NK-92 (cell line): ENCODE results near the gene SERPINB4.

ENCODE experiments used
- DNase-seq: peaks from one replicate; lab custom pipeline; 2025; ENCODE audit not compliant: unreplicated experiment; lab: John Stamatoyannopoulos, UW

SERPINB4 gene

GRCh38 chr18:63637703-63638102 lies 6.4 kb downstream of the SERPINB4 start:
- no peak for DNase-seq

- no peak for DNase-seq
Measured at GRCh38 chr18:63627819-63628218, 16.2 kb downstream of the SERPINB4 start.

GRCh38 chr18:63626431-63626830 lies 17.6 kb downstream of the SERPINB4 start:
- DNase-seq: no peak

DNA sequence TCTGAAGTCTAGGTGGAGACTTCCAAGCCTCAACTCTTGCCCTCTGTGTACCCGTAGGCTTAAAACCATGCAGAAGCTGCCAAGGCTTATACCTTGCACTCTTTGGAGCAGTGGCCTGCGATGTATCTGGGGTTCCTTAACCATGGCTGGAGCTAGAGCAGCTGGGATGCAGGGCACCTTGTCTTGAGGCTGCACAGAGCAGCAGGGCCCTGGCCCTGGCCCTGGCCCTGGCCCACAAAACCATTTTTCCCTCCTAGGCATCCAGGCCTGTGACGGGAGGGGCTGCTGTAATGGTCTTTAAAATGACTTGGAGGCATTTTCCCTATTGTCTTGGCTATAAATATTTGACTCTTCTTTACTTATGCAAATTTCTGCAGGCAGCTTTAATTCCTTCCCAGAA lies 19.2 kb downstream of the SERPINB4 start:
- DNase-seq: no peak

GRCh38 chr18:63619661-63620060 lies 24.4 kb downstream of the SERPINB4 start:
- no peak for DNase-seq

DNA sequence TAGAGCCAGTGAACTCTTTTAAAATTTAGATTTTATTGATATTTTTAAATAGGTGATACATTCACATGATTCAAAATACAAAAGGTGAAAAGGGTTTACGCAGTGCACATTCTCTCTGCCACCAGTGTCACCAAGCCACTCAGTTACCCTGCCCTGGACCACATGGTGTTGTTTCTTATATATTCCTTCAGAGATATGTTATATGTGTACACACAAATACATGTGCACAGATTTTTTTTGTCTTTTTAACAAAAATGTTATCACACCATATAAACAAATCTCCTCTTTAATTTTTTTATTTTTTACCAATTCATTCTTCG lies 26.2 kb downstream of the SERPINB4 start:
- DNase-seq: no peak

- no peak for DNase-seq
Measured at GRCh38 chr18:63617049-63617914, 26.8 kb downstream of the SERPINB4 start.

DNA sequence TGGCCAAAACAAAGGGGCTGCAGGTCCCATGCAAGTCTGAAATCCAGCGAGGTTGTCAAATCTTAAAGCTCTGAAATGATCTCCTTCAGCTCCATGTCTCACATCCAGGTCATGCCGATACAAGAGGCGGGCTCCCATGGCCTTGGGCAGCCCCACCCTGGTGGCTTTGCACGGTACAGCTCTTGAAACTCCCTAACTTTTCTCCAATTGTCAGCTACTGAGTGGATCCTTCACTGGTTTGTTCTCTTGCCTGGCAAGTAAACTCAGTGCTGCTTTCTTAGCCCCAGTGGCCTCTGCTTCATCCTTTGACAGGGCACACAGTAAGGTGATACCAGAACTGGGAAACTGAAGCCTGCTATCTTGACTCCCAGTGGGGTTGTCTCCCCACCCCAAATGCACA lies 30.6 kb downstream of the SERPINB4 start:
- no peak for DNase-seq

GRCh38 chr18:63606526-63606925 lies 37.5 kb downstream of the SERPINB4 start:
- no peak for DNase-seq

DNA sequence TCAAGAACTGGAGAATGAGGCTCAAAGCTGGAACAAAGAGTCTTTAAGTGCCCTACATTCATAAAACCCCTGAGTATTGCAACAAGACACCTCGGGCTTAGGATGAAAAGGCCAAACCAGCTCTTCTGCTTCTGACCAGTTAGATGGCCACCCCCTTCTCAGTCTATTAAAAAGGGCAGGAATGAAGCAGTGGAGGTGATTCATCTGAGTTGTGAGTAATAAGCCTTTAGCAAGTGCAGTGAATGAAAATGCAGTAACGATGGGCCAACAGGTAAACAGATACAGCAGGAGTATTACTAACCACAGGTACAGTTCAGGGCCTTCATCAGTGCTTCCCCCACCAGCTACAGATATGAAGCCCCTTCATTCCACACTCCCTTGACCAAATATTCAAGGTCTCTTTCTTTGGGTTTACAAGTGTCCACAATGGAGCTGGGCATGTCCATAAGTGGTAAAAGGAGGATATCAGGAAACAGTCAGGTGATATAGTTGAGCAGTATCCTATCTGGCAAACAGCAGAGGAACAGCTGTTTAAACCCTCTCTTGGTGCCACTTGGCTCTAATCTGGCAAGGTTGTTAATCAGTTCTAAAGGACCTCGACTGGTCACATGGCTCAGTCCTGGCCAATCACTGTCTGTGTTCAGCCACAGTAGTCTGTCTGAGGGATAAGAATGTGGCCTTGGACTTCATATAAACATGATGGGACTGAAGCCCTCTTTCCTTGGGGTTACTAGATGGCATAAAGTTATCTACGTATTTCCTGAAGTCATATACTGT lies 39.1 kb downstream of the SERPINB4 start:
- DNase-seq: no peak

GRCh38 chr18:63603772-63604171 lies 40.3 kb downstream of the SERPINB4 start:
- DNase-seq: no peak

GRCh38 chr18:63603355-63603754 lies 40.7 kb downstream of the SERPINB4 start:
- no peak for DNase-seq

DNA sequence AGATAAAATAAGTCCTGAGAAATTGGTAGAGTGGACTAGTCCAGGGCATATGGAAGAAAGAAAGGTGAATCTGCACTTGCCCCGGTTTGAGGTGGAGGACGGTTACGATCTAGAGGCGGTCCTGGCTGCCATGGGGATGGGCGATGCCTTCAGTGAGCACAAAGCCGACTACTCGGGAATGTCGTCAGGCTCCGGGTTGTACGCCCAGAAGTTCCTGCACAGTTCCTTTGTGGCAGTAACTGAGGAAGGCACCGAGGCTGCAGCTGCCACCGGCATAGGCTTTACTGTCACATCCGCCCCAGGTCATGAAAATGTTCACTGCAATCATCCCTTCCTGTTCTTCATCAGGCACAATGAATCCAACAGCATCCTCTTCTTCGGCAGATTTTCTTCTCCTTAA lies 47.1 kb downstream of the SERPINB4 start:
- DNase-seq: no peak

DNA sequence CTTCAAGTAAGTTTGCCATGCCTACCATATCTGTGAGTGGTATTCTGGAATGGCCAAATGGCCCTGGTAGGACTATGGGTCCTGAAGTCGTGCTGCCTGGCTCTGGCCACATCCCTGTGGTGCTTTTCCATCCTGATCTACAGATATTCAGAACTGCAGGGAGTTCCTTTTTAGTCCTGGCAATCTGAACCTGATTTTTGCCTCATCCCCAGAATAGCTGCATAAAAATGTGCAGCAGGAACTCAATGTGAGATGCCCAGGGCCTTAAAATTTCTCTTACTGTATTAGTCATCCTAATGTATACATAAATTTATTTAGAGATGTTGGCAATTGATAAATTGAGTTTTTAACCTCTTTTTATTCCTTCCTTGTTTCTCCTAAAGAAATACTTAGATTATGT lies 51.6 kb downstream of the SERPINB4 start:
- DNase-seq: no peak

DNA sequence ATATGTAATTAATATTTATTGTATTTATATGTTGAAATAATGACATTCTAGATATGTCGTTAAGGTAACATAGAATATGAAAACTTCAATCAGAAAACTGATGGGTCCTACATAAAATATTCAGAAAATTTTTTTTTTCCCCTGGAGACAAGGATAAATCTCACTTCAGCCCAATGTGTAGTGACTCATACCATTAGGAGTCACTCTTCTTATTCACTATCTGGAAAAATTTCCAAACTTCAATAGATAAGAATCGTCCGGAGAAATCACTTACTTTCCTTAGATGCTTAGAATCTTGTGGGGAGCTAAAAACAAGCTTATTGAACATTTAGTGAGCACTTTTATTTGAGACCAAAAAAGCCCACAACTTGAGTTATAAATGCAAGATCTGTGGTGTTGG lies 52.3 kb downstream of the SERPINB4 start:
- DNase-seq: no peak

GRCh38 chr18:63590966-63591695 lies 52.9 kb downstream of the SERPINB4 start:
- DNase-seq: no peak

DNA sequence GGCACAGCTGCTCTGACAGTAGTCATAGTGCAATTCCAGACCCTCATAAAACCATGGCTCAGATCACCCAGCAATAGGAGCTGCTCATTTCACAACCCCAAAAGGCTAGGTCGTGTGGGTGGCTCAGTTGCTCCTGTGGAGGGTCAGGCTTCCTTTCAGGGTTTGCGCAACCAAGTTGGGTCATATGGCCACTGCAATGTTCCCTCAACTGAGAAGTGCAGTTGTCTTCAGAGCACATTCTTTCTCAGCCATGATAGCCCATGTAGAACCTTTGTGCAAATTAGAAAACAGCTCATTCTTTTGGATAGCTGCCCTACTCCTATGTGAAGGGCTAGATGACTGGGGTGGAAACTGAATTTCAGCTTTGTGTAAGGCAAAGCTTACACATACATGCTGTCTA lies 53.7 kb downstream of the SERPINB4 start:
- DNase-seq: no peak

- no peak for DNase-seq
Measured at GRCh38 chr18:63588909-63589308, 55.1 kb downstream of the SERPINB4 start.
